DND-41 (cell line): ENCODE measurements around the gene NUP210L.
"Not testable (repeated sequence)": the region's sequence is repeated elsewhere in the genome, so short reads cannot be mapped to it uniquely, and the experiment has no call there.

Experiments used
- ATAC-seq: fragments of 200-7000 bp; cut with Tn5 transposase; 3 replicates; pipeline ENCODE4 v1.9.1; 2021; ENCODE audit warnings: low read depth; ENCODE audit not compliant: insufficient read depth
- DNase-seq: peaks from one replicate; pipeline ENCODE4 v3.0.0-alpha.2; 2020
- H2AFZ ChIP-seq: 2 replicates; pipeline ENCODE4 v1.6.0; 2012; ENCODE audit warnings: low read depth, low read length
- H3K27ac ChIP-seq: 2 replicates; pipeline ENCODE4 v1.5.1; 2012; ENCODE audit warnings: low read length, inconsistent platforms
- H3K27me3 ChIP-seq: fragments of 200-600 bp; sonication (generic); 2 replicates; pipeline ENCODE4 v1.6.0; 2012; ENCODE audit warnings: low read length, mild to moderate bottlenecking, inconsistent platforms; ENCODE audit not compliant: insufficient read depth, poor library complexity
- H3K36me3 ChIP-seq: 2 replicates; pipeline ENCODE4 v1.5.1; 2012; ENCODE audit warnings: low read length, inconsistent platforms; ENCODE audit not compliant: insufficient read depth
- H3K4me1 ChIP-seq: 2 replicates; pipeline ENCODE4 v1.5.1; 2012; ENCODE audit warnings: mild to moderate bottlenecking, low read length; ENCODE audit not compliant: insufficient read depth
- H3K4me2 ChIP-seq: 2 replicates; pipeline ENCODE4 v1.6.0; 2012; ENCODE audit warnings: mild to moderate bottlenecking, moderate library complexity, low read length, inconsistent platforms; ENCODE audit not compliant: insufficient read depth
- H3K4me3 ChIP-seq, 2 experiments: fragments of 200-600 bp in 1 of 2; shearing (Covaris generic) in 1 of 2; 2 replicates each; pipeline ENCODE4 v1.5.1; 2012 to 2016; ENCODE audit warnings: inconsistent platforms in 2 of 2, low read length in 2 of 2, mild to moderate bottlenecking in 2 of 2, low read depth in 1 of 2, moderate library complexity in 1 of 2
- H3K79me2 ChIP-seq: 2 replicates; pipeline ENCODE4 v1.6.0; 2012; ENCODE audit warnings: low read length, inconsistent platforms; ENCODE audit not compliant: insufficient read depth
- H3K9ac ChIP-seq: 2 replicates; pipeline ENCODE4 v1.6.0; 2012; ENCODE audit warnings: low read depth, mild to moderate bottlenecking, inconsistent platforms, low read length, moderate library complexity
- H3K9me3 ChIP-seq: 2 replicates; pipeline ENCODE4 v1.5.1; 2012; ENCODE audit warnings: low read length, moderate library complexity, mild to moderate bottlenecking, inconsistent platforms; ENCODE audit not compliant: insufficient read depth, severe bottlenecking
- H4K20me1 ChIP-seq: 2 replicates; pipeline ENCODE4 v1.6.0; 2012; ENCODE audit warnings: low read length; ENCODE audit not compliant: insufficient read depth
- CTCF ChIP-seq: IDR thresholded peaks from 2 replicates; pipeline ENCODE4 v1.5.1; 2012; ENCODE audit warnings: borderline replicate concordance, low read length, moderate library complexity, mild to moderate bottlenecking; ENCODE audit not compliant: poor library complexity, severe bottlenecking; ENCODE audit errors: extremely low read depth
- EZH2 ChIP-seq: IDR thresholded peaks from 3 replicates; pipeline ENCODE4 v1.6.1; 2012; ENCODE audit warnings: borderline replicate concordance, low read depth, mild to moderate bottlenecking, moderate library complexity, low read length, inconsistent platforms; ENCODE audit not compliant: severe bottlenecking

NUP210L gene

GRCh38 chr1:154019940-154020339 is 134.9 kb downstream of the NUP210L start:
- no peaks in the 10 kb centered on the region for H3K9me3 ChIP-seq
- no peaks in the 10 kb centered on the region for H4K20me1 ChIP-seq
- no peaks in the 10 kb centered on the region for H3K4me1 ChIP-seq
- H3K4me2 ChIP-seq: no peak overlapping the region
- H3K9ac ChIP-seq: no peak overlapping the region
- H3K36me3 ChIP-seq: no peaks in the 10 kb centered on the region
- no peak overlapping the region for H3K4me3 ChIP-seq
- no peak for ATAC-seq
- DNase-seq: no peak
- no peak for TF ChIP-seq EZH2
- TF ChIP-seq CTCF: no peak
- no peak overlapping the region for H3K27ac ChIP-seq
- no peak overlapping the region for H2AFZ ChIP-seq
- no peaks in the 10 kb centered on the region for H3K79me2 ChIP-seq
- no peaks in the 10 kb centered on the region for H3K27me3 ChIP-seq

GRCh38 chr1:154019269-154019668 is 135.6 kb downstream of the NUP210L start:
- ATAC-seq (no peak), DNase-seq (no peak)
- H3K36me3 ChIP-seq: no peaks in the 10 kb centered on the region
- no peaks in the 10 kb centered on the region for H4K20me1 ChIP-seq
- no peaks in the 10 kb centered on the region for H3K27me3 ChIP-seq
- no peak overlapping the region for H3K4me3 ChIP-seq
- no peaks in the 10 kb centered on the region for H3K4me1 ChIP-seq
- H3K4me2 ChIP-seq: no peak overlapping the region
- TF ChIP-seq CTCF (no peak), EZH2 (no peak)
- H3K79me2 ChIP-seq: no peaks in the 10 kb centered on the region
- no peak overlapping the region for H3K27ac ChIP-seq
- no peak overlapping the region for H2AFZ ChIP-seq
- H3K9ac ChIP-seq: no peak overlapping the region
- H3K9me3 ChIP-seq: no peaks in the 10 kb centered on the region

- Histone ChIP-seq H3K9me3 (no peaks in the 10 kb centered on the region), H3K27me3 (no peaks in the 10 kb centered on the region), H3K4me1 (no peaks in the 10 kb centered on the region), H3K9ac (no peak overlapping the region), H3K4me2 (no peak overlapping the region), H3K36me3 (no peaks in the 10 kb centered on the region), H3K79me2 (no peaks in the 10 kb centered on the region), H3K4me3 (no peak overlapping the region), H2AFZ (no peak overlapping the region), H4K20me1 (no peaks in the 10 kb centered on the region), H3K27ac (no peak overlapping the region)
- TF ChIP-seq EZH2 (no peak), CTCF (no peak)
- DNase-seq (no peak), ATAC-seq (no peak)
These were observed 140.5 kb downstream of the NUP210L start for GRCh38 chr1:154014154-154014907.

- not testable (repeated sequence) for H3K9me3 ChIP-seq, H3K4me3 ChIP-seq, DNase-seq, H3K27ac ChIP-seq, H3K36me3 ChIP-seq, H3K4me2 ChIP-seq, H2AFZ ChIP-seq, H4K20me1 ChIP-seq, ATAC-seq, H3K4me1 ChIP-seq, H3K9ac ChIP-seq, H3K79me2 ChIP-seq, H3K27me3 ChIP-seq
These were observed 142.3 kb downstream of the NUP210L start for GRCh38 chr1:154012543-154012942.
